Effector CD8-positive, alpha-beta T cell (primary cell): ENCODE data around the gene FCHO2.
"Not testable (repeated sequence)": the region's sequence is repeated elsewhere in the genome, so short reads cannot be mapped to it uniquely, and the experiment has no call there.

Source experiments
- DNase-seq: peaks from one replicate; lab custom pipeline; 2025; lab: John Stamatoyannopoulos, UW
- total RNA-seq, 4 experiments: gene quantifications; one replicate each; lab custom pipeline; 2026; lab: John Stamatoyannopoulos, UW

FCHO2 gene, protein sequence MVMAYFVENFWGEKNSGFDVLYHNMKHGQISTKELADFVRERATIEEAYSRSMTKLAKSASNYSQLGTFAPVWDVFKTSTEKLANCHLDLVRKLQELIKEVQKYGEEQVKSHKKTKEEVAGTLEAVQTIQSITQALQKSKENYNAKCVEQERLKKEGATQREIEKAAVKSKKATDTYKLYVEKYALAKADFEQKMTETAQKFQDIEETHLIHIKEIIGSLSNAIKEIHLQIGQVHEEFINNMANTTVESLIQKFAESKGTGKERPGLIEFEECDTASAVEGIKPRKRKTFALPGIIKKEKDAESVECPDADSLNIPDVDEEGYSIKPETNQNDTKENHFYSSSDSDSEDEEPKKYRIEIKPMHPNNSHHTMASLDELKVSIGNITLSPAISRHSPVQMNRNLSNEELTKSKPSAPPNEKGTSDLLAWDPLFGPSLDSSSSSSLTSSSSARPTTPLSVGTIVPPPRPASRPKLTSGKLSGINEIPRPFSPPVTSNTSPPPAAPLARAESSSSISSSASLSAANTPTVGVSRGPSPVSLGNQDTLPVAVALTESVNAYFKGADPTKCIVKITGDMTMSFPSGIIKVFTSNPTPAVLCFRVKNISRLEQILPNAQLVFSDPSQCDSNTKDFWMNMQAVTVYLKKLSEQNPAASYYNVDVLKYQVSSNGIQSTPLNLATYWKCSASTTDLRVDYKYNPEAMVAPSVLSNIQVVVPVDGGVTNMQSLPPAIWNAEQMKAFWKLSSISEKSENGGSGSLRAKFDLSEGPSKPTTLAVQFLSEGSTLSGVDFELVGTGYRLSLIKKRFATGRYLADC
- 3.2 to 23.9 (median 9.9) reads per million in 4 experiments for total RNA-seq

GRCh38 chr5:72955768-72956323 is at the start of gene FCHO2:
Gene FCHO2, plus strand, starts transcription at chr5:72956041. Its CDS starts 56 bp downstream, at chr5:72956097.
- DNase-seq = peak; percentile 91

DNA sequence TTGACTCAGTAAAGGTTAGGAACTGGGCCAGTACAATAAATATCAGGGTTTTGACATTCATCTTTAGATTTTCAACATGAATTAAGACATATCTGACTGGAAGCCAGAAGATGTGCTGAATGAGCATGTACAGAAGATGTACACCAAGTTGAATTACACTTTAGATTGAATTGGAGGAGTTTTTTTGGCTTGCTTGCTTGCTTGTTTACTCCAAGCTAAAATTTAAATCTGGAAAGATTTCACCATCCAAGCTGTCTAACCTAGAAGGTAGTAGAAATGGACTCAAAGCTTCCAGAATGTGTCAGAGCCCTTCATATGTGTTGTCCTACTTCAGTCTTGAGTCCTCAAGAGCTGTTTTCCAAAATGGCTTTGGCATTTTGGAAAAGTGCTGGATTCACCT is 49.0 kb upstream of the FCHO2 start:
- DNase-seq = no peak

GRCh38 chr5:72908664-72909063 is 47.2 kb upstream of the FCHO2 start:
- DNase-seq = no peak

DNA sequence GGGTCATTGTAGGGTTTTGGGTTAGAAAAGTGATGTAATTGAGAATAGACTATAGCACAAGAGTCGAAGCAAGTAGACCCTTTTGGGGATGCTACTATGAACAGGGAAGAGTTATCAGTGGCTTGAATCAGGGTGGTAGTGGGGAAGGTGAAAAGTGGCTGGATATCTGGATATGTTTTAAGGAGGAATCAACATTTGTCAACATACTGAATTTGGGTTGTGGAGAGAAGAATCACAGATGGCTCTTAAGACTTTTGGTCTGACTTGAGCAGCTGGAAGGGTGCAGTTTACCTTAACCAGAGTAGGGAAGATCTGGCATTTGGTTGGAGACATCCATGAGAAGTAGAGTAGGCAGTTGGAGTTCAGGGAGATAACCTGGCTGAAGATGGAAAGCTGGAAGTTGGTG is 38.5 kb upstream of the FCHO2 start:
- no peak for DNase-seq

DNA sequence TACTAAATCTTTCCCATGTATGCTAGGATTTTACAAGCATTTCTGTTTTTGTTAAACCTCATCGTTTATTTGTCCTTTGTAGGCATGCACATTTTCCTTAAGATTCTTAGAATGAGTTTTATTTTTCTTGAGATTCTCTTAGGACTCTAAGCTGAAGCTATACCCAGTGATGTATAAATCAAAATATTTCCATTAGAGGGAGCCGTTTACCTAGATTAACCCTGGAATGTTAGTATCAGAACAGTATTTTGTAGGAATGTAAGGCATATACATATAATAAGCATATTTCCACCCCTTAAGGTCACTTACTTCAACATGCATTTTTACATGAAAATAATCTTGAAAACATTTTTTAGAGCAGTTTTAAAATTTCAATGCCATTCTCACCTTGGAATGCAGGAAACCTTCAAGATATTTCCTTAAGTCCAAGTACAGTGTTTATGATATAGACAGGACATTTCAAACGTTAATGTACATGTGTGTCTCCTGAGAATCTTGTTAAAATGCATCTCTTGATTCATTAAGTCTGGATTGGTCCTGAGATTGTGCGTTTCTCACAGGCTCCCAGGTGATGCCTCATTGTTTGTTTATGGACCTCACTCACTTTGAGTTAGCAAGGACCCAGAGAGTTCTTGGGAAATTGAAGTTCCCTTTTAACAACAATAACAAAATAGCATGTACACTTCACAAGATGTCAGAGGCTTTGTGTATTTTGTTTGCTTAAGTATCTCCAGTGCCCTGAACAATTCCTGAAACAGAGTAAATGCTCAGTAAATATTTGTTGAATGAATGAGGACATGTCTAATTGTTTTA is 34.9 kb upstream of the FCHO2 start:
- DNase-seq = no peak

GRCh38 chr5:72921886-72922285 is 34.0 kb upstream of the FCHO2 start:
- no peak for DNase-seq

DNA sequence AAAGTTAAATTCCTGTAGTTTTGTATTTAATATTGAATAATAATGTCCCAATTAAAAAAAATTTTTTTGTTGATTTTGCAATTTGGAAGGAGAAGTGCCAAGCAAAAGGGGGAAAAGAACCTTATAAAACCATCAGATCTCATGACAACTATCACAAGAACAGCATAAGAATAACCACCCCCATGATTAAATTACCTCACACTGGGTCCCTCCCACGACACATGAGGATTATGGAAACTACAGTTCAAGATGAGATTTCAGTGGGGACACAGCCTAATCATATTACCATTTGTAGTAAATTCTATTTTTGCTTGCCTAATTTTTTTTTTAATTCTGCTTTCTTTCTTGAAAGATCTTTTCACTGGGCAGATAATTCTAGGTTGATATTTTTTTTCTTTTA is 33.4 kb upstream of the FCHO2 start:
- DNase-seq = no peak

DNA sequence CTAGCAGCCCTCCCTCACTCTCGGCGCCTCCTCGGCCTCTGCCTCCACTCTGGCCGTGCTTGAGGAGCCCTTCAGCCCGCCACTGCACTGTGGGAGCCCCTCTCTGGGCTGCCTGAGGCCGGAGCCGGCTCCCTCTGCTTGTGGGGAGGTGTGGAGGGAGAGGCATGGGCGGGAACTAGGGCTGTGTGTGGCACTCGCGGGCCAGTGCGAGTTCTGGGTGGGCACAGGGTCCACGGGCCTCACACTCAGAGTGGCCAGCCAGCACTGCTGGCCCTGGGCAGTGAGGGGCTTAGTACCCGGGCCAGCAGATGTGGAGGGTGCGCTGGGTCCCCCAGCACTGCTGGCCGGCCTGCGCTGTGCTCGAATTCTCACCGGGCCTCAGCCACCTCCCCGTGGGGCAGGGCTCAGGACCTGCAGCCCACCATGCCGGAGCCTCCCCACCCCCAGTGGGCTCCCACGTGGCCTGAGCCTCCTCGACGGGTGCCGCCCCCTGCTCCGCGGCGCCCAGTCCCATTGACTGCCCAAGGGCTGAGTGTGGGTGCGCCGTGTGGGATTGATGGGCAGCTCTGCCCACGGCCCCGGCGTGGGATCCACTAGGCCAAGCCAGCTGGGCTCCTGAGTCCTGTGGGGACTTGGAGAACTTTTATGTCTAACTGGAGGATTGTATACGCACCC is 30.4 kb upstream of the FCHO2 start:
- DNase-seq = no peak

- DNase-seq = not testable (repeated sequence)
Measured at GRCh38 chr5:72932686-72933085, 23.2 kb upstream of the FCHO2 start.

DNA sequence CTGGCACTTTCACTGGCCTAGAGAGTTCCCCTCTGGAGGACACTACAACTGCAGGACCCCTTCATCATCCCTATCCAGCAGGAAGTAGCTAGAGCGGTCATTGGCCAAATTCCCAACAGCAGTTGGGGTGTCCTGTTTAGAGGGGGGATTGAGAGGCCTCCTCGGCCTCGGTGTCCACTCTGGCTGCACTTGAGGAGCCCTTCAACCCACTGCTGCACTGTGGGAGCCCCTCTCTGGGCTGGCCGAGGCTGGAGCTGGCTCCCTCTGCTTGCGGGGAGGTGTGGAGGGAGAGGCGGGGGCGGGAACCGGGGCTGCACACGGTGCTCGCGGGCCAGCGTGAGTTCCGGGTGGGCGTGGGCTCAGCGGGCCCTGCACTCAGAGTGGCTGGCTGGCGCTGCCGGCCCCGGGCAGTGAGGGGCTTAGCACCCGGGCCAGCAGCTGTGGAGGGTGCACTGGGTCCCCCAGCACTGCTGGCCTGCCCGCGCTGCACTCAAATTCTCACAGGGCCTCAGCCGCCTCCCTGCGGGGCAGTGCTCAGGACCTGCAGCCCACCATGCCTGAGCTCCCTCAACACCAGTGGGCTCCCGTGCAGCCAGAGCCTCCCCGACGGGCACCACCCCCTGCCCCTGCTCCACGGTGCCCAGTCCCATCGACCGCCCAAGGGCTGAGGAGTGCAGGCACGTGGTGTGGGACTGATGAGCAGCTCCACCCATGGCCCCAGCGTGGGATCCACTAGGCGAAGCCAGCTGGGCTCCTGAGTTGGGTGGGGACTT is 20.7 kb upstream of the FCHO2 start:
- not testable (repeated sequence) for DNase-seq

DNA sequence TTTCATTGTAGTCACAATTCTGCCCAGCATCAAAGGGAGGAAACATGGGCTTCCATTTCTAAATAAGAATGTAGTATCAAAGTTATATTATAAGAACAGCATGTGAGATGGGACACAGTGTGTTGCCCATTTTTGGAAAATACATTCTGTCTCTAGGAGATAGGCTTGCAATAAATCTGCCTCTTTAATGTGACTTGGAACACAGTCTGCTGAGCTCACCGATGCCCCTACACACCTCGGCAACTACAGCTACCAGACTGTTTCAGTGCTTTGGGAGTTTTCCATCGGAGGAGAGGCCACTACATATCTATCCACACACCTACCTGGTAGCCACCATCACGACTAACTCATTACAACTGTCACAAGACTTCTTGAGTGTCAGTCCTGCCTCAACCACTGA is 18.9 kb upstream of the FCHO2 start:
- no peak for DNase-seq

DNA sequence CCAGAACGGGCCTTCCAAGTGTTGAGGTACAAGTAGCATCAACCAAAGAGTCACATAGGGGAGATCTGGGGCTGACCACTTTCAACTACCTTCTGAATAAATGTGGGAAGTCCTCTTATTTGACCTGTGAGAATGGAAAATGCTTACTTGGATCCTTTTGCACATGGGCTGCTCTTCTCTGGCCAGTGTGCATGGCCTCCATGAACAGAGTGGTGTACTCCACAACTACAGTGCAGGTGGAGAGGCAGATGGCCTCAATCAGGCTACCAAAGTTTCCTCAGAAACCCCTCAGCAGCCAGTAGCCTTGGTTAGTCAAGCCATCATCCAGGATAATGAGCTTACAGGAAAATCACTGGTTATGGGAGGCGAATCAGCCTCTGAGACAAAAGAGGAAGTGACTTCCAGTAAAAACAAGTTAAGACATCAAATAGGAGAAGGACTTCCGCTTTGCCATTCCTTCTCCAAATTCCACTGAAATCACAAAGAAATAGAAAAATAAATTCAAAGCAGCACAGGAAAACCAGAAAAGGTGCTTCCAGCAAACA is 18.3 kb upstream of the FCHO2 start:
- no peak for DNase-seq

DNA sequence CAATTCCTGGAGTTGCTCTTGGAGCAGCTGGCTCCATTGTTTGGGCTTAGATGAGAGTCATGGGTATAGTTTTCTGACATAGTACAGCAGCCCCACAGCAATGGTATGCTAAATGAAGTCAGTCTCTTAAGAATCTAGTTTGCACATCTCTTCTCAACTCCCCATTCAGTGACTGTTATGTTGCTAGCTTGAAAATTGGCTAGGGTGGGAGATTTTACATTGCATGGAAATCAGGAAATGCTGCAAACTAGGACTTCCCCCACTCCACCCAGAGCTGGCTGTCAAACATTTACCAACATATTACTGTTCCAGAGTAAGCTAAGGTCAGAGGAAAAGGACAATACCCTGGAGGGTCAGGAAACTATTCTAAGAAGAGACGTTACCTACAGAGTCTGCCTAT is 17.6 kb upstream of the FCHO2 start:
- no peak for DNase-seq

DNA sequence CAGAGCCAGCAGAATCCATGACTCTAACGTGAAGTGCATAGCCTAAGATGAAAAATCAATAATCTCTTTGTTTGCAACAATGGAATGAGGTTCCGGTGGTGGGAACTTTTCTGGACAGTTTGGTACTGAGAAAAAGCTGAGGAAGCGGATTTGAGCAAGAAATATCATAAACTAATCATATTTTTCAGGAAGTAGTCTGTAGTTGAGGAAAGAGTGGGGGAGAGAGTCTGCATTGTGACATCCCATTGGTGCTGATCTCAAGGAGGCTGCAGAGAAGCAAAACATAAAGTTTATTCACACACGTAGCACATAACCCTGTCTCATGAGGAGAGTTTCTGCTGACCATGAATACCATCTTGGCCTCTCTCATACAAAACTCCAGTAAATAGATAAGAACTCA is 15.8 kb upstream of the FCHO2 start:
- DNase-seq = no peak

DNA sequence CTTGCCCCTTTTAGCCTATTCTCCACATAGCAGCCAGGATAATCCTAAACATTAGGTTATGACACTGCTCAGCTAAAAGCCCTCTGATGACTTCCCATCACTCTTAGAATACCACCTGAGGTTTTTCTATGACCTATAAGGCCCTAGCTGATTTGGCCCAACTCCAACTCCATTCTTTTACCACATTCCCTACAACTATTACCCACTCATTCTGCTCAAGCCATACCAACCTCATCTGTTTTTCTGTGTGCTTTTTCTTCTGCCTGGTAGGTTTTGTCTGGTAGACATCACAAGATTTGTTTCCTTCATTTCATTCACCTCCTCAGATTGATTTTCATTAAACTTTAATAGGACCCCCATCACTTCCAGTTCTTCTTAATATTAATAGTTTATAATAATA is 12.5 kb upstream of the FCHO2 start:
- no peak for DNase-seq

- no peak for DNase-seq
Measured at GRCh38 chr5:72947498-72947897, 8.3 kb upstream of the FCHO2 start.

DNA sequence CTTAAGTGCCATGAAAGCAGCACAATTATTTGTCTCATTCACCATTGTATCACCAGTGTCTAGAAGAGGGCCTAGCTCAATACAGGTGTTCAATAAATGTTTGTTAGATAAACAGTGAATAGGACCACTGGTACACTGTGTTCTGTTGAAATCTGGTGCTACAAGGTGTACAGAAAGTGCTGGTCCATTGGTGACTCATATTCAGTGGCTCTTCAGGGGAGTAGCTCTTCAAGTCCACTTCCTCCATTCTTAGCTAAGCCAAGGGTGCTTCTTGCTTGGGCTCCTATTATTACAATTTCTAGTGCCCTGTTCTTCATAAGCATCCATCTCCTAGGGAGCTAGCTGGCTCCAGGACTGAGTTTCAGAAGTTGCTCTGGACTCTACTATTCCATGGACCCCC is 6.4 kb upstream of the FCHO2 start:
- DNase-seq = no peak

DNA sequence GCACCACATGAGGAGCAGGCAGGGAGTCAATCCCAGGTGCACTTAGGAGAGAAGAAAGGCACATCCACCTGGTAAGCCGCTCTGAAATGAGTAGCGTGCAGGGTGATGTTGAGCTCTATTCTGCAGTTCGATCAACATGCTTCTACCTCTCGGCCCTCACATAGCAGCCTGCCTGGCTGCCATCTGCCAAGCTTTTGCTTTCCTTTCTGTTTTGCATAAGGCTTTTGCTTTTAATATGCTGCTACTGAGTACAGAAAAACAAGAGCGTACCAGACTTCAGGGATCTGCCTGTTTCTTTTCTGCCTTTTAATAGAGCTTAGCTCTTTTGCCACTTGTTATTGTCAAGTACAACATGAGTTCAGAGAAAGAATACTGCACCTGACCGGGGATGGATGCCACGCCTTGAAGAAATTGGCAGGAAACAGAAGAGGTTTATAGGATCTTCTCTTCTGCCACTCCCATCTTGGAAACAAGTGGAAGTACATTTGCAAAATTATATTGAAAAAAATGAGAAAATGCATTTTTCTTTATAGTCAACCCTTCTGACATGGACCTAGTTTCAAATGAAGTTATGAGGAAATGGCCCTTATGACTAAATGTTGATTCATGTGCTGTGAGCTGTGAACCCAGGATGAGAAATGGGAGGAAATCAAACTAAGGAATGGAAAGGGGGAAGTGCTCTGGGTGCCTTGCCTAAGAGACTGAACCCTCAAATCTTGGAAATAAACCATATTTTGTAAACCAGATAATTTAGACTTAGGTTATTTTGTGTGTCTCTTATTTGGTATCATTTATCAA is 4.0 kb upstream of the FCHO2 start:
- no peak for DNase-seq

- no peak for DNase-seq
Measured at GRCh38 chr5:72954389-72954788, 1.5 kb upstream of the FCHO2 start.
